Activated CD8-positive, alpha-beta T cell treated with anti-CD3 and anti-CD28 coated beads for 36 hours (primary cell): ENCODE data around the gene GSK3B. TPM values are rescaled to one million over a fixed set of nuclear protein-coding genes. Genes with fewer than 3 reads are reported as not detected.

ENCODE experiments used
- ATAC-seq: fragments of 200-7000 bp; cut with Tn5 transposase; one replicate; pipeline ENCODE4 v1.10.0; 2021; ENCODE audit warnings: mild to moderate bottlenecking, moderate library complexity
- CTCF ChIA-PET: fragments of 350-600 bp; sonication (Branson Sonifier 250); formaldehyde crosslinking; loops from one replicate; lab custom pipeline; 2021; ENCODE audit warnings: antibody characterized with exemption; lab: Charles Lee
- POLR2A ChIA-PET: fragments of 350-600 bp; sonication (Branson Sonifier 250); formaldehyde crosslinking; loops from one replicate; lab custom pipeline; 2021; ENCODE audit warnings: antibody characterized with exemption; lab: Charles Lee
- DNase-seq: peaks from one replicate; pipeline ENCODE4 v3.0.0-alpha.2; 2020
- H3K27ac Mint-ChIP-seq: one replicate; pipeline ENCODE4 v1.8.0; 2021; ENCODE audit warnings: mild to moderate bottlenecking, mixed read lengths
- H3K27me3 Mint-ChIP-seq: one replicate; pipeline ENCODE4 v1.8.0; 2021; ENCODE audit warnings: mixed read lengths
- H3K36me3 Mint-ChIP-seq: one replicate; pipeline ENCODE4 v1.8.0; 2021; ENCODE audit warnings: low read depth, mixed read lengths
- H3K4me1 Mint-ChIP-seq: one replicate; pipeline ENCODE4 v1.8.0; 2021; ENCODE audit warnings: low read depth, mixed read lengths
- H3K4me3 Mint-ChIP-seq: one replicate; pipeline ENCODE4 v1.8.0; 2021; ENCODE audit warnings: mild to moderate bottlenecking, moderate library complexity, mixed read lengths
- H3K9me3 Mint-ChIP-seq: one replicate; pipeline ENCODE4 v1.8.0; 2021; ENCODE audit warnings: mixed read lengths
- intact Hi-C: fragments of 100-400 bp; cut with micrococcal nuclease; formaldehyde crosslinking; loops from one replicate; pipeline ENCODE4 v1.10.0; 2022
- total RNA-seq, 2 experiments: library from RNA; stranded (reverse); gene quantifications; one replicate each; pipeline ENCODE4 v1.2.3, GENCODE V29; 2021
- TF ChIP-seq, protein P1 (sequence below): fragments of 200-600 bp; IDR thresholded peaks from one replicate; pipeline ENCODE4 v1.8.0; 2022; ENCODE audit warnings: antibody characterized with exemption, mild to moderate bottlenecking

GSK3B gene
- total RNA-seq, 2 experiments from 2014 or later: 29.0 to 32.1 TPM

DNA sequence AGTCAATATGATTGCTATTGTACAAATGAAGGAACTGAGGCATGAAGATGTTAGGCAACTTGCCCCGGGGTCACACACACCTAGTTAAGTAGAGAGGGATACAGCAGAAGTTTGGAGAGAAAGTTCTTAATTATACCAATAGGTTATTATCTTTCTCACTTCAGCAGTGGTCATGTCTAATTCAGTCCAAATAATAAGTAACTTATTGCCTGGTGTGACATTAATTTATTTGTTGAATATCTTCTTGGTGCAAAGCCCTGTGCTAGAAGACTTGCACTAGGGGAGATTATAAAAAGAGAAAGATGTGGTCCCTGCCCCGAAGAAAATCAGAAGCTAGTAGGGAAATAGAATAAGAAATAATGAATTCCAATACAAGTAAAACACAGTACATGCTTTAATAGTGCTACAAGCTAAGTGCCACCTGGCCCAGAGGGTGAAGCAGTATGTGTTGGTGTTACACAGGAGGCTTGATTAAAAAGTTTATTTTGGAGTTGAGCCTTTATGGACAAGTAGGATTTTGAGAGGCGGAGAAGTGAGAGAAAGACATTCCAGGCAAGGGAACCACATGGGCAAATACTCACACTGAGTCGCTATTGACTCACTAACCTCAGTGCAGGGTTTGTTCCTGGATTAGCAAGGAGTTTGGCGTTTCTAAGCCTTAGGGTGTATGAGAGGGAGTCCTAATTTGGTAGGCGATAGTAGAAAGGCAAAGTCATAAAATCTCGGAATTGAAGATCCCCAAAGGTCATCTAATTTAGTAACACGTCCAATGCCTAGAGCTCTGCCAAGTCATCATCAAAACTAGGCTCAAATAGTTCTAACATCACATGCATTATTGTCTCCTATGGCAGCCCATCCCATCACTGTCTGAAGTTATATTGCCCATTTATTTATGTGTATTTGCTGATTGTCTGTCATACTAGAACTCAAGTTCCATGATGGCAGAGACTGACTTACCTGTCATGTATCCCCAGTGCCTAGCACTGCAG, 19.2 kb upstream of the GSK3B start:
- ChIA-PET POLR2A (interaction anchor here (1.1 kb wide), 1 partner anchor 18 kb away, joined by 3 read pairs; no protein-coding TSS in a partner anchor), CTCF (no interaction called here)
- H3K27ac Mint-ChIP-seq: no peak overlapping the region
- no peak overlapping the region for H3K4me3 Mint-ChIP-seq
- peaks cover 8% of the 10 kb centered on the region for H3K9me3 Mint-ChIP-seq
- no peaks in the 10 kb centered on the region for H3K4me1 Mint-ChIP-seq
- ATAC-seq (no peak), DNase-seq (no peak)
- TF ChIP-seq, protein P1, sequence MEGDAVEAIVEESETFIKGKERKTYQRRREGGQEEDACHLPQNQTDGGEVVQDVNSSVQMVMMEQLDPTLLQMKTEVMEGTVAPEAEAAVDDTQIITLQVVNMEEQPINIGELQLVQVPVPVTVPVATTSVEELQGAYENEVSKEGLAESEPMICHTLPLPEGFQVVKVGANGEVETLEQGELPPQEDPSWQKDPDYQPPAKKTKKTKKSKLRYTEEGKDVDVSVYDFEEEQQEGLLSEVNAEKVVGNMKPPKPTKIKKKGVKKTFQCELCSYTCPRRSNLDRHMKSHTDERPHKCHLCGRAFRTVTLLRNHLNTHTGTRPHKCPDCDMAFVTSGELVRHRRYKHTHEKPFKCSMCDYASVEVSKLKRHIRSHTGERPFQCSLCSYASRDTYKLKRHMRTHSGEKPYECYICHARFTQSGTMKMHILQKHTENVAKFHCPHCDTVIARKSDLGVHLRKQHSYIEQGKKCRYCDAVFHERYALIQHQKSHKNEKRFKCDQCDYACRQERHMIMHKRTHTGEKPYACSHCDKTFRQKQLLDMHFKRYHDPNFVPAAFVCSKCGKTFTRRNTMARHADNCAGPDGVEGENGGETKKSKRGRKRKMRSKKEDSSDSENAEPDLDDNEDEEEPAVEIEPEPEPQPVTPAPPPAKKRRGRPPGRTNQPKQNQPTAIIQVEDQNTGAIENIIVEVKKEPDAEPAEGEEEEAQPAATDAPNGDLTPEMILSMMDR: no peak
- intact Hi-C loops: no loop called here
- peaks cover 4% of the 10 kb centered on the region for H3K36me3 Mint-ChIP-seq
- no peaks in the 10 kb centered on the region for H3K27me3 Mint-ChIP-seq

- no peaks in the 10 kb centered on the region for H3K4me1 Mint-ChIP-seq
- DNase-seq (no peak), ATAC-seq (no peak)
- CTCF ChIA-PET: no interaction called here
- POLR2A ChIA-PET: no interaction called here
- intact Hi-C loops: no loop called here
- TF ChIP-seq, protein P1: no peak
- H3K36me3 Mint-ChIP-seq: peaks cover 1% of the 10 kb centered on the region
- H3K4me3 Mint-ChIP-seq: no peak overlapping the region
- no peaks in the 10 kb centered on the region for H3K27me3 Mint-ChIP-seq
- peaks cover 5% of the 10 kb centered on the region for H3K9me3 Mint-ChIP-seq
- no peak overlapping the region for H3K27ac Mint-ChIP-seq
Measured at GRCh38 chr3:120111898-120112297, 17.7 kb upstream of the GSK3B start.

DNA sequence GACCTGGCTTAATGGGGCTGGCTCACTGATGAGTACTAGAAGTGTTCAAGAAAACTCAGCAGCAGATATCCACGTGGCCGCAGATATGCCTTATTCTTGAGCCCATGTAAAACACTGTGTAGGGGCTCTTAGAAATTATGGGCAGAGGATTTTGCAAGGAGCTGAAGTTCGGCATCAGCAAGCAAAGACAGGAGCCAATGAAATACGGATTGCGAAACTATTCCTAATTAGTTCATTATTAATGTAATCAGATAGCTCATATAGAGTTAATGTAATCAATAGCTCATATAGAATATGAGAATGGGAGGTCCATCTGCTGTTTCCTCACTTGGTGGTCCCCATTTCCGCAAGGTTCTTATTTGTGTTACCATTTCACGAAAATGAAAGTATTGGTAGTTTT, 9.0 kb upstream of the GSK3B start:
- no peak overlapping the region for H3K27ac Mint-ChIP-seq
- H3K27me3 Mint-ChIP-seq: no peaks in the 10 kb centered on the region
- CTCF ChIA-PET: no interaction called here
- no peak for DNase-seq
- intact Hi-C loops: no loop called here
- no peaks in the 10 kb centered on the region for H3K9me3 Mint-ChIP-seq
- TF ChIP-seq, protein P1: no peak
- H3K4me3 Mint-ChIP-seq: no peak overlapping the region
- H3K4me1 Mint-ChIP-seq: peaks cover 13% of the 10 kb centered on the region
- no peak for ATAC-seq
- POLR2A ChIA-PET: no interaction called here
- peaks cover 13% of the 10 kb centered on the region for H3K36me3 Mint-ChIP-seq

GRCh38 chr3:120102674-120103073, 8.4 kb upstream of the GSK3B start:
- H3K4me3 Mint-ChIP-seq: no peak overlapping the region
- H3K27ac Mint-ChIP-seq: no peak overlapping the region
- DNase-seq (no peak), ATAC-seq (no peak)
- peaks cover 13% of the 10 kb centered on the region for H3K4me1 Mint-ChIP-seq
- CTCF ChIA-PET: interaction anchor here (1.4 kb wide), 1 partner anchor 210 kb away, joined by 3 read pairs; no protein-coding TSS in a partner anchor
- intact Hi-C loops: no loop called here
- H3K27me3 Mint-ChIP-seq: no peaks in the 10 kb centered on the region
- no peaks in the 10 kb centered on the region for H3K9me3 Mint-ChIP-seq
- POLR2A ChIA-PET: no interaction called here
- TF ChIP-seq, protein P1: no peak
- peaks cover 13% of the 10 kb centered on the region for H3K36me3 Mint-ChIP-seq

- TF ChIP-seq, protein P1: no peak
- ATAC-seq (no peak), DNase-seq (no peak)
- no peak overlapping the region for H3K27ac Mint-ChIP-seq
- CTCF ChIA-PET: interaction anchor here (1.4 kb wide), 1 partner anchor 210 kb away, joined by 3 read pairs; no protein-coding TSS in a partner anchor
- peaks cover 15% of the 10 kb centered on the region for H3K4me1 Mint-ChIP-seq
- intact Hi-C loops: no loop called here
- H3K9me3 Mint-ChIP-seq: no peaks in the 10 kb centered on the region
- H3K36me3 Mint-ChIP-seq: peaks cover 13% of the 10 kb centered on the region
- H3K4me3 Mint-ChIP-seq: no peak overlapping the region
- POLR2A ChIA-PET: no interaction called here
- H3K27me3 Mint-ChIP-seq: no peaks in the 10 kb centered on the region
Measured at GRCh38 chr3:120102232-120102631, 8.0 kb upstream of the GSK3B start.
